HUES48 (cell line): ENCODE results near the gene FBLN2.

Experiments used
- H3K27ac ChIP-seq: one replicate; pipeline ENCODE4 v1.7.0; 2013; ENCODE audit warnings: low read depth, low read length, inconsistent platforms
- H3K27me3 ChIP-seq: 2 replicates; pipeline ENCODE4 v1.6.1; 2013; ENCODE audit warnings: mild to moderate bottlenecking, low read length; ENCODE audit not compliant: control insufficient read depth, insufficient read depth
- H3K36me3 ChIP-seq: 2 replicates; pipeline ENCODE4 v1.6.1; 2013; ENCODE audit warnings: low read length; ENCODE audit not compliant: control insufficient read depth, insufficient read depth
- H3K4me1 ChIP-seq: 2 replicates; pipeline ENCODE4 v1.6.1; 2013; ENCODE audit warnings: mild to moderate bottlenecking, low read length; ENCODE audit not compliant: control insufficient read depth, insufficient read depth
- H3K4me3 ChIP-seq: 2 replicates; pipeline ENCODE4 v1.5.1; 2013; ENCODE audit warnings: mild to moderate bottlenecking, low read depth, low read length
- H3K9ac ChIP-seq: 2 replicates; pipeline ENCODE4 v1.6.1; 2013; ENCODE audit warnings: mild to moderate bottlenecking, low read depth, low read length, moderate library complexity
- H3K9me3 ChIP-seq: 2 replicates; pipeline ENCODE4 v1.6.1; 2013; ENCODE audit warnings: low read length; ENCODE audit not compliant: control insufficient read depth, insufficient read depth

FBLN2 gene

DNA sequence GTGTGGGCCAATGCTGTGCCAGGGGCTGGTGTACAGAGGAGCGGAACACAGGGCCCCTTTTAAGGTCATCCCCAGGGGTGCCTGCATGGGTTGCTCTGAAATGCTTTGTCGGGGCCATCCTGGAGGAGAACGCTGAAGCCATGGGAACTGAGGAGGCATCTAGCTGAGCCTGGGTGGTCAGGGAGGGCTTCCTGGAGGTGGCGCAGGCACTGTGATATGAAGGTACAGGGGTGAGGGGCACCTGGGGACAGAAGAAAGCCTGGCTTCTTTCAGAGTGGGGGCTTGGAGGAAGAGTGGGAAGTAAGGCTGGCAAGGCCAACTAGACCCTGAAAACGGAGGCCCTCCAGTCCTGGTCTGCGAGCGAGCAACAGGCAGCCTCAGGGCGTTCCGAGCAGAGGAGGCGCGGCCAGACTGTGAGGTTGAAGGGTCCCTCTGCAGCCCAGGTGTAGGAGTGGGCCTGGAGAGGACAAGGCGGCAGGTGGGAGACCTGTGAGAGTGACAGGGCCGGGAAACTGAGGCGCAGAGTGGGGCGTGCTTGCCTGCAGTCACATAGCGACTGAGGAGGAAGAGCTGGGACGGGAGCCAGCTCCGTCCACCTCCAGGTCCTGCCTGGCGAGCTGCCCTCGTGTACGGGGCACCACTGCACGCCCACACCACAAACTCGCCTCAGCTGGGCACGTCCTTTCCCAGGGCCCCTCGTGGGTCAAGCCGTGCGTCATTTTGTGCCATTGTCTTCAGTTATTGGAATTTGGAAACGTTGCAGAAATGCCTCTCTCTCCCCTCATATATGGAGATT, 4.1 kb downstream of the FBLN2 start:
- Histone ChIP-seq H3K27ac (no peak overlapping the region), H3K27me3 (peaks cover 20% of the 10 kb centered on the region), H3K4me3 (no peak overlapping the region), H3K36me3 (no peaks in the 10 kb centered on the region), H3K4me1 (peaks cover 7% of the 10 kb centered on the region; the same call in 1 of the 2 replicates), H3K9ac (no peak overlapping the region), H3K9me3 (no peaks in the 10 kb centered on the region)

DNA sequence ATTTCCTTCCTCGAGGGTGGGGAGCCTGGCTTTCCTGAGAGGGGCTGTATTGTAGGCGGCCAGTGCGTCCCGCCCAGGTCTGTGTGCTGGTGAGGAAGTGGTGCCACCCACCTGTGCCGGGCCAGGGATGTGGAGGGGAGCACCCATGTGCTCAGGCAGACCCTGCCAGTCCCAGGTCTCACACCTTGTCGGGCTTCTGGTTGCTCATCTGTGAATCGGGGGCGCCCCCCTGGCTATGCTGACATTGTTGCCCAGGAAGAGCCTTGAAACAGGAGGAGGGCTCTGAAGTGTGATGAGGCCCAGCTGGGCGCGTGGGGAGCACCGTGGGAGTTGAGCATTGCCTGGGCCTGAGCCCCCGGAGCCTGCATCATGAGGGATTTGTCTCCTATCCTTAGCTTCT, 4.8 kb downstream of the FBLN2 start:
- peaks cover under 1% of the 10 kb centered on the region; the same call in 1 of the 2 replicates for H3K4me1 ChIP-seq
- no peaks in the 10 kb centered on the region for H3K36me3 ChIP-seq

DNA sequence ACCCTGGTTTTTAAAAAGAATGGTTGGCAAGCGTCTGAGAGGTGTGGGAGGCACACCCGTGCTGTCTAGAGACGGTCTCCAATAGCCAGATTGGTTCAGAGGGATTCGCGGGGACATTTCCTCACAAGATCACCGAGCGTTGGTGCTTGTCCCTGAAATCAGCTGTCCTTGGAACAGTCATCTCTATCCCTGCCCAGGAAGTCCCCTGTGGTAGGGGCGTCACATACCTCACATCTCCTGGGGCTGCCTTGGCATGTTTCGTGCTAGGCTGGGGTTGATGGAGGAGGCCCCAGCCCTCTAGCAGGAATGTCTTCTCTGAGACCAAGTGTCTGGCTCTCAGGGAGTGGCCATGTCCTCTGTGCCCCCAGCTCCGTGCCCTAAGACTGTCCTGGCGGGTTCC, 6.8 kb downstream of the FBLN2 start:
- H3K4me3 ChIP-seq: no peak overlapping the region
- H3K9me3 ChIP-seq: no peaks in the 10 kb centered on the region
- no peak overlapping the region for H3K27ac ChIP-seq
- H3K36me3 ChIP-seq: no peaks in the 10 kb centered on the region
- no peaks in the 10 kb centered on the region for H3K4me1 ChIP-seq
- H3K27me3 ChIP-seq: no peaks in the 10 kb centered on the region
- no peak overlapping the region for H3K9ac ChIP-seq

More for the DNA sequence above, 4.8 kb downstream of the FBLN2 start:
- H3K9me3 ChIP-seq: no peaks in the 10 kb centered on the region
- H3K27me3 ChIP-seq: peaks cover 14% of the 10 kb centered on the region
- no peak overlapping the region for H3K27ac ChIP-seq
- H3K9ac ChIP-seq: no peak overlapping the region
- H3K4me3 ChIP-seq: no peak overlapping the region

DNA sequence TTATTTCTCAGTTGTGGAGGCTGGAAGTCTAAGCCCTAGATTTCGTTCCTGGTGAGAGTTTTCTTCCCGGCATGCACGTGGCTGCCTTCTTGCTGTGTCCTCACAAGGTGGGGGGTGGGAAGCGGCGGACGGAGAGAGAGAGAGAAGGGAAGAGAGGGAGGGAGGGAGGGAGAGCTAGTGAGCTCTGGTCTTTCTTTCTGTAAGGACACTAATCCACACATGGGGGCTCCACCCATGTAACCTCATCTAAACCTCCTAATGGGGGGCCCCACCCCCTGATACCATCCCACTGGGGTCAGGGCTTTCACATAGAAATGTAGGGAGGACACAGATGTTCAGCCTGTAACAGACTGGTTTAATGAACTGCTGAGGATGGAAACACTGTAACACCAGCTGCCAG, 7.3 kb downstream of the FBLN2 start:
- Histone ChIP-seq H3K9me3 (no peaks in the 10 kb centered on the region), H3K4me3 (no peak overlapping the region), H3K4me1 (no peaks in the 10 kb centered on the region), H3K36me3 (no peaks in the 10 kb centered on the region), H3K27ac (peak overlapping the region; percentile 38), H3K27me3 (no peaks in the 10 kb centered on the region), H3K9ac (no peak overlapping the region)

DNA sequence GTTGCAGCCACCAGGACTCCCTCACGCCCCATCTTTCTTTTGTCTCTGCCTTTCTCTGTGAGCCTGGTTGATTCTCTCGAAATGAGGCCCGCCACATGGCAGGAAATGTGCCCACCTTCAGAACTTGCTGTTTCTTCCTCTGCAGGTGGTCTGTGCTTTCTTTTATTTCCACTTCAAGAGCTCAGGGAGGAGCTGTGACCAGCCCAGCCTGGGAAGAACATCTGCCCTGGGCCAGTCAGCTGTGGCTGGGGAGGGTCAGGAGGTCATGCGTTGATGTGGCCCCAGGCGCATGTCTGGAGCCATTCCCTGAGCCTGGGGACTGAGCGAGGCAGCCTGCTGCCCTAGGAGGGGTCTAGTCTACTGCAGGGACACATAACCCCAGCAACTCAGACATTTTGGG, 8.0 kb downstream of the FBLN2 start:
- H3K9ac ChIP-seq: no peak overlapping the region
- H3K9me3 ChIP-seq: no peaks in the 10 kb centered on the region
- no peaks in the 10 kb centered on the region for H3K36me3 ChIP-seq
- no peak overlapping the region for H3K4me3 ChIP-seq
- no peaks in the 10 kb centered on the region for H3K4me1 ChIP-seq
- no peaks in the 10 kb centered on the region for H3K27me3 ChIP-seq
- H3K27ac ChIP-seq: peak overlapping the region; percentile 38

DNA sequence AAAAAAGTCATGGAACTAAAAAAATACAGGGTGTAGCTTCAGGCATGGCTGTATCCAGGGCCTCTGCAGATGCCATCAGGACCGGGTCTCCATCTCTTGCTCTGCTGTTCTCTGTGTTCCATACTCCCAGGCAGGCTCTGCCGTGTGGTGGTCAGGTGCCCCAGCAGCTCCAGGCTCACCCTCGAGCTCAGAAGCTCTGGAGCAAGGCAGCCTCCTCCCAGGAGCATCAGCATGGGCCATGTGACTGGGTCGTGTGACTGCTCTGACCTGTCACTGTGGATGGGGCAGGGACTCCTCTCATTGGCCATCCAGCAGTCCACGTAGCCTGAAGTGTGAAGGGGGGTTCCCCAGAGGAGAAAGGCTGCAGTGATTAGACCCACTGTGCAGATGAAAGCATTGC, 8.5 kb downstream of the FBLN2 start:
- H3K9ac ChIP-seq: no peak overlapping the region
- H3K36me3 ChIP-seq: no peaks in the 10 kb centered on the region
- no peaks in the 10 kb centered on the region for H3K9me3 ChIP-seq
- no peak overlapping the region for H3K27ac ChIP-seq
- H3K4me3 ChIP-seq: no peak overlapping the region
- H3K27me3 ChIP-seq: no peaks in the 10 kb centered on the region
- H3K4me1 ChIP-seq: no peaks in the 10 kb centered on the region

DNA sequence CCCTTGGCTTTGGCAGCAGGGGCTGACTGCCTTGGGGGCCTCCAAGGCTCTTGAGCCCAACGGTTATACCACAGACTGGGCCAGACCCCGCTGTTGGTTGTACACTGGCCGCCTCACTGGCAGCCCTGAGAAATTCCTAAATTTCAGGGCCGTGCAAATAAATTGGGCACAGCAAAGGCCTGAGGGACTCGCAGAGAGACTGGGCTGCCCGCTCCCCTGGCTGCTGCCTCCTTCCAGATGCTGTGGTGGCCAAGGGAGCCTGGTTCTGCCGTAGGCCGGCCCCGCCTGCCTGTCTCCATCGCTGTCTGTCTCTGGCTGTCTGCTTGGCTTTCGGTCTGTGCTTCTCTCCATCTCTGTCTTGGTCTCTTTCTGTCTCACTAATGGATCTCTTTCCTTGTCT, 9.0 kb downstream of the FBLN2 start:
- Histone ChIP-seq H3K36me3 (no peaks in the 10 kb centered on the region), H3K9ac (no peak overlapping the region), H3K27me3 (no peaks in the 10 kb centered on the region), H3K9me3 (no peaks in the 10 kb centered on the region), H3K4me3 (no peak overlapping the region), H3K27ac (no peak overlapping the region), H3K4me1 (no peaks in the 10 kb centered on the region)

DNA sequence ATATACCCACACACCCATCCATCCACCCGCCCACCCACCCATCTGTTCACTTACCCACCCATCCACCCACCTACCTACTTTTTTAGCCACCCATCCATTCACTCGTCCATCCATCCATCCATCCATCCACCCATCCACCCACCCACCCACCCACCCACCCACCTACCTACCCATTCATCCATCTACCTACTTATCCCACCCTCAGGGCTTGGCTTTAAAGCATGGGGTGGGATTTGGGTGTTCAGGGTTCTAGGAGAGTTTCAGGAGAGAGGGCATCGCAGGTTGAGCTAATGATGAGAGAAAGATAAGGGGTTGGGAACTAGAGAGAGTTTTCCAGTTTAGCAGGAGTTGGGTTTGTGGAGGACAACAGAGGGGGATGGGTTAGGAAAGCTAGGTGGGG, 9.7 kb downstream of the FBLN2 start:
- Histone ChIP-seq H3K4me3 (no peak overlapping the region), H3K9me3 (no peaks in the 10 kb centered on the region), H3K27me3 (no peaks in the 10 kb centered on the region), H3K4me1 (no peaks in the 10 kb centered on the region), H3K27ac (no peak overlapping the region), H3K36me3 (no peaks in the 10 kb centered on the region), H3K9ac (no peak overlapping the region)

DNA sequence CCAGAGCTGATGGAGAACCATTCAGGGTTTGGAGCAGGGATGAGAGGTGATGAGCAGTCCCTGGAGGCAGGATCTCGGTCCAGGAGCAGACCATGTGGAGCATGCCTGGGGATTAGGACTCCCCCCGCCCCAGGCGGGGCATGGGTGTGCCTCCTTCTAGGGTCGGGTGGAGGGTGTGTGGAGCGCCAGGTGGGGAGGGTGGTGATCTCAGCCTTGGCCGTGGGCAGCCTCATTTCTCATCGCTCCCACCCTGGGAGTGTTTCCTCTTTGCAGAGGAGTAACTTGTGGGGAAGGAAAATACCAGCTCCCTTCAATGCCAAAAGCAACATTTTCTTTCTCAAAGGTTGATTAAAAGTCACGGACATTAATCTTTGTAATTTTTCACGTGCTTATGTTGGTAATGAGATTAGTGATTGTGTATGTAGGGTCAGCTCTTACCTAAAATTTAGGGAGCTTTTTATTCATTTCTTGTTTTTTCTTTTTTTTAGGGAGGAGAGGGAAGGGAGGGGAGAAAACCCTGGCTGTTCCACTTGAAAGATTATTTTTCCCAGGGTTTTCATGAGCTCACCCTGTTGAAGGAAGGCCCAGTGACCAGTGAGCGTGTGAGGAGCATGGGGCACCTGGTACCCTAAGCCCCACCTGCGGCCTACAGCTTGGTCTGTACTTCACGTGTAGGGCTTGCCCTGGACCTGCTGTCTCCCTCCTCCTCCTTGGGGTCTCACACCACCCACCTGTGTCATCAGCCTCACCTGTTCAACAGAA, 11.0 kb downstream of the FBLN2 start:
- H3K4me1 ChIP-seq: 0 out of 2 replicates have a peak, but pooled peaks cover 5% of the 10 kb centered on the region
- no peak overlapping the region for H3K4me3 ChIP-seq
- H3K9ac ChIP-seq: no peak overlapping the region
- no peak overlapping the region for H3K27ac ChIP-seq
- H3K36me3 ChIP-seq: no peaks in the 10 kb centered on the region
- H3K27me3 ChIP-seq: no peaks in the 10 kb centered on the region
- H3K9me3 ChIP-seq: no peaks in the 10 kb centered on the region

DNA sequence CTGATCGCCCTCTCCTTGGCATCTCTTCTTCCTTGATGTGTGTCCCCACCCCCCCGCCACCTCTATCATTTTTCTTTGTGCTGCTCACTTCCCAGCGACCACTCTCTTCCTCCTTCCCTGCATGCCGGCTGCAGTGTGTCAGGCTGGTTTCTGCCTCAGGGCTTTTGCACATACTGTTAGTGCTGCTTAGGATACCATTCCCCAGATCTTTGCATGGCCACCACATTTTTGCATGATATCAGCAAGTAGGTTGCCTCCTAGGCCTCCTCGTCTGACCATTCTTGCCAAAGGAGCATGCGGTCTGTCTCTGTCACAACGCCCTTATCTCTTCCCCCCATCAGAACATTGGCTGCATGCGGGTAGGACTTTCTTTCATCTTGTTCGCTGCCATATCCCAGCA, 12.5 kb downstream of the FBLN2 start:
- no peak overlapping the region for H3K4me3 ChIP-seq
- H3K9ac ChIP-seq: no peak overlapping the region
- peaks cover 8% of the 10 kb centered on the region; the same call in 1 of the 2 replicates for H3K4me1 ChIP-seq
- H3K27me3 ChIP-seq: no peaks in the 10 kb centered on the region
- no peak overlapping the region for H3K27ac ChIP-seq
- H3K9me3 ChIP-seq: no peaks in the 10 kb centered on the region
- no peaks in the 10 kb centered on the region for H3K36me3 ChIP-seq

DNA sequence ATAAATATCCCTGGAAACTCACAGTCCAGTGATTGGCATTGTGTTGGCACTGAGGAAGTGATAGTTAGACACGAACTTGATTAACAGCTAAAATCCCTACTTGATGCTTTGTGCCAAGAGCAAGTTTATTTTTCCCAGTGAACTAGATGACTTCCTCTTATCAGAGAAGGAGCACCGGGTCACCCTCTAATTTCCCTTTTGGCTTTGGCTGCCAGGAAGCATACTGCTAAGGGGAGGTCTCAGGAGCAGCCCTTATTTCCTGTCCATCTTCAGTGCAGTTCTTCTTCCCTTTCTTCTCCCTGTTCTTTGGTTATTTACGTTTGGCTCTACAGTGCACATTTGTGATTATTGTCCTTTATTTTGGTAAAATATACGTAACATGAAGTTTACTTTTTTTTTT, 13.0 kb downstream of the FBLN2 start:
- H3K27ac ChIP-seq: no peak overlapping the region
- H3K36me3 ChIP-seq: no peaks in the 10 kb centered on the region
- H3K9ac ChIP-seq: no peak overlapping the region
- H3K4me1 ChIP-seq: peaks cover 8% of the 10 kb centered on the region; the same call in 1 of the 2 replicates
- no peaks in the 10 kb centered on the region for H3K27me3 ChIP-seq
- H3K9me3 ChIP-seq: no peaks in the 10 kb centered on the region
- H3K4me3 ChIP-seq: no peak overlapping the region
